Left ventricle myocardium inferior (tissue), 1 donor: ENCODE measurements around the gene HELB. TPM values are rescaled to one million over a fixed set of nuclear protein-coding genes. Genes with fewer than 3 reads are reported as not detected.

Experiments
- DNase-seq: peaks from one replicate; pipeline ENCODE4 v3.0.0-alpha.2; 2020
- H3K27ac ChIP-seq: fragments of 200-600 bp; replicated peaks from 2 replicates; pipeline ENCODE4 v1.8.0; 2021
- H3K27me3 ChIP-seq: fragments of 200-600 bp; 2 replicates; pipeline ENCODE4 v1.8.0; 2021; ENCODE audit warnings: low read depth
- H3K36me3 ChIP-seq: fragments of 200-600 bp; 2 replicates; pipeline ENCODE4 v1.8.0; 2021
- H3K4me1 ChIP-seq: fragments of 200-600 bp; 2 replicates; pipeline ENCODE4 v1.8.0; 2021
- H3K4me3 ChIP-seq: fragments of 200-600 bp; 2 replicates; pipeline ENCODE4 v1.8.0; 2021; ENCODE audit warnings: mild to moderate bottlenecking, moderate library complexity
- H3K9me3 ChIP-seq: fragments of 200-600 bp; replicated peaks from 2 replicates; pipeline ENCODE4 v1.8.0; 2021
- CTCF ChIP-seq: fragments of 200-600 bp; IDR thresholded peaks from 2 replicates; pipeline ENCODE4 v1.8.0; 2021; ENCODE audit warnings: antibody characterized with exemption, mild to moderate bottlenecking, borderline replicate concordance
- intact Hi-C: fragments of 100-400 bp; cut with micrococcal nuclease; formaldehyde crosslinking; loops from one replicate; pipeline ENCODE4 v1.11.0; 2022
- total RNA-seq: library from RNA; stranded (reverse); fragmentation: NEBNext Ultra II Directional; extraction: Animal tissue kit (Norgen Biotek cat#: 25700); gene quantifications from one replicate; pipeline ENCODE4 v1.2.1, GENCODE V29; 2021
- donor health status: DM: no; HTN: yes; CAD: no; lungs with severe emphysema.

Gene HELB
- total RNA-seq, 1 donor from 2014 or later = 1.3 TPM

DNA sequence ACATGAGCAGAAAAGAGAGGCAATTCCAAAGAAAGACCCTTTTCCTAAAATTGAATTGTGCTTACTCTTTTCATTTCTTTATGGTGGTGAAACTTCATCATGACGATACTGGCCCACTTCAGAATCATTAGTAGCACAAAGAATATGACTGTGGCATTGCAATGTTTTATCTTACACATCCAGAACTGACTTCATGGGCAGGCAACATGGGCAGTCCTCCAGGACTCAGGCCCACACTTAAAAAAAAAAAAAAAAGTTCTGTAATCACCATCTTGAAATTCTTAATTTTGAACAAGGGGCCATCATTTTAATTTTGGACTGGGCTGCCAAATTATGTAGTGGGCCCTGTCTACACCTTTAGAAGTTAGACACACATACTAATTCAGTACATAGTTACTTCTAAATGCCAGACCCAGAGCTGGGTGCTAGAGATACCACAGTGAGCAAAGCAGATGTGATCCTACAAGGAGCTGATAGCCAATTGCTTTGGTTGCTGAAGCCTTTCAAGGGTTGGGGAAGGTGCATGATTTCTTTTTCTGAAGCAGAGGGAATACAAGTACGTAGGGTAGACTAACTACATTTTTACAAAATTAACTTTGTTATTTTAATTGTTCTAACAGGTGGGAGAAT is 35.2 kb downstream of the HELB start:
- TF ChIP-seq CTCF = no peak
- H3K27me3 ChIP-seq = no peaks in the 10 kb centered on the region
- H3K4me3 ChIP-seq = no peak overlapping the region
- peaks cover 32% of the 10 kb centered on the region for H3K9me3 ChIP-seq
- H3K4me1 ChIP-seq = no peaks in the 10 kb centered on the region
- H3K27ac ChIP-seq = no peak overlapping the region
- no peak for DNase-seq
- peaks cover 49% of the 10 kb centered on the region for H3K36me3 ChIP-seq
- intact Hi-C loops = no loop called here

DNA sequence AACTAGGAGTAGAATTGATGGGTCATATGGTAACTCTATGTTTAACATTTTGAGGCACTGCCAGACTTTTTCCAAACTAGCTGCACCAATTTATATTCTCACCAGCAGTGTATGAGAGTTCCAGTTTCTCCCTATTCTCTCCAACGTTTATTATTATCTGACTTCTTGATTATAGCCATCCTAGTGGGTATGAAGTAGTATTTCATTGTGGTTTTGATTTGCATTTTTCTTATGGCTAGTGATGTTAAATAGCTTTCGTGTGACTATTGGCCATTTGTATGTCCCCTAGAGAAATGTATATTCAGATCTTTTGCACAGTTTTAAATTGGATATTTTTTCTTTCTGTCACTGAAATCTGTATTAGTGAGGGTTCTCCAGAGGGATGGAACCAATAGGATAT is 37.8 kb downstream of the HELB start:
- Histone ChIP-seq H3K27me3 (no peaks in the 10 kb centered on the region), H3K36me3 (peaks cover 69% of the 10 kb centered on the region), H3K27ac (no peak overlapping the region), H3K4me1 (no peaks in the 10 kb centered on the region), H3K4me3 (no peak overlapping the region), H3K9me3 (peaks cover 55% of the 10 kb centered on the region)
- intact Hi-C loops = no loop called here
- no peak for TF ChIP-seq CTCF
- no peak for DNase-seq

DNA sequence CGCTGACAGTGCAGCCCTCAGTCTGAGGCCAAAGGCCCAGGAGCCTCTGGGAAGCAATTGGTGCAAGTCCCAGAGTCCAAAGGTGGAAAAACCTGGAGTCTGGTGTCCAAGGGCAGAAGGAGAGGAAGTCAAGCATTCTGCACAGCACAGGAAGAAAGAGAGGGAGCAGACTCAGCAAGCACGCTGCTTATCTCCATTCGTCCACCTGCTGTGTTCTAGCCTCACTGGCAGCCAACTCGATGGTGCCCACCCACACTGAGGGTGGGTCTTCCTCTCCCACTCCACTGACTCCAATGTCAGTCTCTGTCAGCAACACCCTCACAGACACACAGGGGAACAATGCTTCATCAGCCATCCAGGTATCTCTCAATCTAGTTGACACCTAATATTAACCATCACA is 38.8 kb downstream of the HELB start:
- no peak for TF ChIP-seq CTCF
- DNase-seq = no peak
- Histone ChIP-seq H3K4me1 (no peaks in the 10 kb centered on the region), H3K27me3 (no peaks in the 10 kb centered on the region), H3K27ac (no peak overlapping the region), H3K9me3 (peaks cover 55% of the 10 kb centered on the region), H3K4me3 (no peak overlapping the region), H3K36me3 (peaks cover 70% of the 10 kb centered on the region)
- intact Hi-C loops = no loop called here

- no peak overlapping the region for H3K27ac ChIP-seq
- no peak for DNase-seq
- no peak for TF ChIP-seq CTCF
- no peak overlapping the region for H3K4me3 ChIP-seq
- intact Hi-C loops = no loop called here
- no peaks in the 10 kb centered on the region for H3K27me3 ChIP-seq
- no peaks in the 10 kb centered on the region for H3K4me1 ChIP-seq
- H3K9me3 ChIP-seq = peaks cover 45% of the 10 kb centered on the region
- peaks cover 52% of the 10 kb centered on the region for H3K36me3 ChIP-seq
Measured at GRCh38 chr12:66345212-66345611, 42.9 kb downstream of the HELB start.

GRCh38 chr12:66345956-66346355 is 43.7 kb downstream of the HELB start:
- Histone ChIP-seq H3K4me3 (no peak overlapping the region), H3K27ac (no peak overlapping the region), H3K4me1 (no peaks in the 10 kb centered on the region), H3K9me3 (peaks cover 38% of the 10 kb centered on the region), H3K27me3 (no peaks in the 10 kb centered on the region), H3K36me3 (peaks cover 46% of the 10 kb centered on the region)
- intact Hi-C loops = no loop called here
- DNase-seq = no peak
- no peak for TF ChIP-seq CTCF
